Mucosa of rectum (tissue), 2 donors: Measurements from ENCODE around the gene DACT2.
"Not testable (repeated sequence)": the region's sequence is repeated elsewhere in the genome, so short reads cannot be mapped to it uniquely, and the experiment has no call there.

Source experiments
- H3K27ac ChIP-seq, 2 donors: one replicate each; pipeline ENCODE4 v1.7.0; 2013; ENCODE audit warnings: inconsistent platforms in 2 of 2, low read depth in 2 of 2, low read length in 2 of 2
- H3K27me3 ChIP-seq, 2 donors: one replicate each; pipeline ENCODE4 v1.7.0; 2013; ENCODE audit warnings: low read length in 2 of 2; ENCODE audit not compliant: control insufficient read depth in 2 of 2, insufficient read depth in 2 of 2
- H3K36me3 ChIP-seq, 2 donors: one replicate each; pipeline ENCODE4 v1.7.0; 2013; ENCODE audit warnings: low read length in 2 of 2; ENCODE audit not compliant: control insufficient read depth in 2 of 2, insufficient read depth in 2 of 2
- H3K4me1 ChIP-seq, 2 donors: one replicate each; pipeline ENCODE4 v1.7.0; 2013; ENCODE audit warnings: low read length in 2 of 2, mild to moderate bottlenecking in 1 of 2; ENCODE audit not compliant: control insufficient read depth in 2 of 2, insufficient read depth in 2 of 2
- H3K4me3 ChIP-seq, 2 donors: one replicate each; pipeline ENCODE4 v1.7.0; 2013; ENCODE audit warnings: low read length in 2 of 2
- H3K9ac ChIP-seq, 2 donors: one replicate each; pipeline ENCODE4 v1.7.0; 2013; ENCODE audit warnings: low read length in 2 of 2, low read depth in 1 of 2, mild to moderate bottlenecking in 1 of 2
- H3K9me3 ChIP-seq, 2 donors: one replicate each; pipeline ENCODE4 v1.7.0; 2013; ENCODE audit warnings: low read length in 2 of 2; ENCODE audit not compliant: control insufficient read depth in 2 of 2
- donor health status: healthy.
- donor health status: Normal muscosa, but diverticular disease.

The DACT2 gene

GRCh38 chr6:168274037-168274952 is 45.3 kb downstream of the DACT2 start:
- Histone ChIP-seq H3K4me1 (peaks cover 13 to 18% of the 10 kb centered on the region in 2 donors), H3K9ac (peak overlapping the region in 1 of 2 donors; percentile 56), H3K27me3 (no peaks in the 10 kb centered on the region), H3K27ac (peak overlapping the region; percentile 84 to 91), H3K4me3 (peak overlapping the region; percentile 55 to 62), H3K36me3 (no peaks in the 10 kb centered on the region), H3K9me3 (no peaks in the 10 kb centered on the region)

DNA sequence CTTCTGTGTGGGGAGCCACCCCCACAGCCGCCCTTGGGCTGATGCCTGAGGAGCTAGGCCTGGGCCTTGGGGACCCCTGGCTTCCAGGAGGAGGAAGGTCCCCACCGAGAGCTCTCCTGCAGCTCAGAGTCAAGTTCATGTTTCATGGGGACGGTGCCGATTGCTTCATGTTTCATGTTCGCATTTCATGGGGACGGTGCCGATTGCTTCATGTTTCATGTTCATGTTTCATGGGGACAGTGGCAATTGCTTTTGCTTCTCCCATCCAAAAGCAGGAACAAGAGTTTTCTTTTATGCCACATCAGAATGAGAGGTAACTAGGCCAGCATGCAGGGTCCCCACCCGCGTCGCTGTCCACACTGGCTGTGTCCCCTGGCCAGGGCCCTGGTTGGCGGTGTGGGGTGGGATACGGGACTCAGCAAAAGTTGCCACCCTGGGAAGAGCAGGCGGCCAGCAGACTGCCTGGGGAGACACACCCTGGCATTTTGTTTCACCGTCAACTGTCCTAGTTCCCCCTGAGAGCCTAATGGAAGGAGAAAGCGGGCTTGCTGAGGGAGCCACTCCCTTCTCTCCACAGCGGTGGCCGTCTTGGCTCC is 46.0 kb downstream of the DACT2 start:
- Histone ChIP-seq H3K27ac (peak overlapping the region; percentile 78 to 85), H3K9ac (peak overlapping the region in 1 of 2 donors; percentile 68)

GRCh38 chr6:168272415-168273325 is 46.9 kb downstream of the DACT2 start:
- Histone ChIP-seq H3K9me3 (no peaks in the 10 kb centered on the region), H3K27me3 (no peaks in the 10 kb centered on the region), H3K27ac (peak overlapping the region; percentile 78 to 85)

More for the DNA sequence above, 46.0 kb downstream of the DACT2 start:
- Histone ChIP-seq H3K9me3 (no peaks in the 10 kb centered on the region), H3K4me1 (peaks cover 10 to 18% of the 10 kb centered on the region in 2 donors), H3K36me3 (no peaks in the 10 kb centered on the region), H3K4me3 (peak overlapping the region; percentile 52), H3K27me3 (no peaks in the 10 kb centered on the region)

GRCh38 chr6:168270274-168271172 is 49.1 kb downstream of the DACT2 start:
- no peak overlapping the region for H3K9ac ChIP-seq
- H3K27me3 ChIP-seq: no peaks in the 10 kb centered on the region
- no peak overlapping the region for H3K4me3 ChIP-seq
- no peaks in the 10 kb centered on the region for H3K9me3 ChIP-seq
- H3K27ac ChIP-seq: no peak overlapping the region
- H3K4me1 ChIP-seq: peaks cover 10 to 18% of the 10 kb centered on the region in 2 donors
- H3K36me3 ChIP-seq: no peaks in the 10 kb centered on the region

More at GRCh38 chr6:168272415-168273325, 46.9 kb downstream of the DACT2 start:
- Histone ChIP-seq H3K36me3 (no peaks in the 10 kb centered on the region), H3K4me3 (no peak overlapping the region), H3K4me1 (peaks cover 10 to 18% of the 10 kb centered on the region in 2 donors), H3K9ac (no peak overlapping the region)

- Histone ChIP-seq H3K9ac (no peak overlapping the region), H3K27me3 (no peaks in the 10 kb centered on the region), H3K4me1 (peaks cover 9 to 15% of the 10 kb centered on the region in 2 donors), H3K36me3 (no peaks in the 10 kb centered on the region), H3K4me3 (no peak overlapping the region), H3K27ac (no peak overlapping the region), H3K9me3 (no peaks in the 10 kb centered on the region)
Observed at GRCh38 chr6:168269455-168270243, 49.9 kb downstream of the DACT2 start.

DNA sequence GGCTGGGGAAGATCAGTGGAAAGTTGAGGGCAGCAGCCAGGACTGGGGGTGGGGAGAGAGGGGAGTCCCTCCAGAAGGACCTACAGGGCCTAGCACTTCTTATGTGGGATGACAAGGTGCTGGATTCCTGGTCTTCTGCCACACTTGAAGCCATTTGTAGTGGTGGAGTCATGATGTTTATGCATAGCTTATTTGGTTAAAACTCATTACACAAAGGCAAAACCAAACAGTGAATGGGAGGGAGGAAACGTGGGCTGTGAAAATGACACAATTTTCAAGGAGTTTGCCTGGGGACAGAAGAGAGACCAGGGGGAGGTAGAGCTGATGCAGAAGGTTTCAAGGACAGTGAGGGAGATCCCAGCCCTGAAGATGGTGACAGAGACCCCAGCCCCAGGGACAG is 50.8 kb downstream of the DACT2 start:
- peaks cover 6 to 8% of the 10 kb centered on the region in 2 donors for H3K4me1 ChIP-seq
- no peaks in the 10 kb centered on the region for H3K9me3 ChIP-seq
- no peak overlapping the region for H3K27ac ChIP-seq
- H3K27me3 ChIP-seq: no peaks in the 10 kb centered on the region
- no peak overlapping the region for H3K4me3 ChIP-seq
- H3K9ac ChIP-seq: no peak overlapping the region
- H3K36me3 ChIP-seq: no peaks in the 10 kb centered on the region

- H3K9ac ChIP-seq, H3K27me3 ChIP-seq, H3K4me3 ChIP-seq: not testable (repeated sequence)
Observed at GRCh38 chr6:168267779-168268178, 51.8 kb downstream of the DACT2 start.

GRCh38 chr6:168265827-168266815 is 53.5 kb downstream of the DACT2 start:
- Histone ChIP-seq H3K4me3 (no peak overlapping the region), H3K27ac (no peak overlapping the region), H3K27me3 (no peaks in the 10 kb centered on the region), H3K9me3 (no peaks in the 10 kb centered on the region), H3K36me3 (no peaks in the 10 kb centered on the region), H3K9ac (no peak overlapping the region), H3K4me1 (peaks cover 4% of the 10 kb centered on the region in 2 donors)

More at GRCh38 chr6:168267779-168268178, 51.8 kb downstream of the DACT2 start:
- not testable (repeated sequence) for H3K27ac ChIP-seq, H3K36me3 ChIP-seq, H3K9me3 ChIP-seq, H3K4me1 ChIP-seq
